Neural cell (in vitro differentiated cells): ENCODE measurements around the gene CUBN. TPM values are rescaled to one million over a fixed set of nuclear protein-coding genes. Genes with fewer than 3 reads are reported as not detected.

Experiments used
- H2AFZ ChIP-seq: fragments of 200-600, 300-800 bp; sonication (generic), shearing (Covaris generic); 2 replicates; pipeline ENCODE4 v1.6.0; 2014; ENCODE audit warnings: low read depth, mild to moderate bottlenecking, antibody characterized with exemption, low read length, moderate library complexity
- H3F3A ChIP-seq: fragments of 200-600 bp; shearing (Covaris generic); 2 replicates; pipeline ENCODE4 v1.6.1; 2016; ENCODE audit warnings: mild to moderate bottlenecking, moderate library complexity, mixed read lengths, antibody characterized with exemption, low read length; ENCODE audit not compliant: insufficient read depth, poor library complexity, severe bottlenecking
- H3K27ac ChIP-seq: fragments of 200-600, 300-800 bp; sonication (generic), shearing (Covaris generic); 2 replicates; pipeline ENCODE4 v1.5.1; 2014; ENCODE audit warnings: mild to moderate bottlenecking, low read length, moderate library complexity
- H3K27me3 ChIP-seq: fragments of 300-800, 200-600 bp; sonication (generic), shearing (Covaris generic); 2 replicates; pipeline ENCODE4 v1.6.0; 2014; ENCODE audit warnings: mild to moderate bottlenecking, low read depth, low read length, moderate library complexity; ENCODE audit not compliant: insufficient read depth
- H3K36me3 ChIP-seq: fragments of 300-800, 200-600 bp; sonication (generic), shearing (Covaris generic); 2 replicates; pipeline ENCODE4 v1.5.1; 2014; ENCODE audit warnings: mild to moderate bottlenecking, antibody characterized with exemption, low read length, moderate library complexity; ENCODE audit not compliant: insufficient read depth
- H3K4me2 ChIP-seq: fragments of 300-800, 200-600 bp; sonication (generic), shearing (Covaris generic); 2 replicates; pipeline ENCODE4 v1.6.0; 2014; ENCODE audit warnings: mild to moderate bottlenecking, low read length
- H3K4me3 ChIP-seq: fragments of 300-800, 200-600 bp; sonication (generic), shearing (Covaris generic); 2 replicates; pipeline ENCODE4 v1.5.1; 2014; ENCODE audit warnings: mild to moderate bottlenecking, low read length, moderate library complexity
- H3K79me2 ChIP-seq: fragments of 200-600 bp; shearing (Covaris generic); replicated peaks from 2 replicates; pipeline ENCODE4 v1.6.0; 2014; ENCODE audit warnings: mild to moderate bottlenecking, low read length, moderate library complexity; ENCODE audit not compliant: insufficient read depth
- H3K9ac ChIP-seq: fragments of 300-800, 200-600 bp; sonication (generic), shearing (Covaris generic); 2 replicates; pipeline ENCODE4 v1.6.1; 2016; ENCODE audit warnings: mild to moderate bottlenecking, low read length, mixed read lengths
- H3K9me2 ChIP-seq: fragments of 200-600 bp; shearing (Covaris generic); 2 replicates; pipeline ENCODE4 v1.6.1; 2016; ENCODE audit warnings: mild to moderate bottlenecking, low read length, mixed read lengths; ENCODE audit not compliant: insufficient read depth
- H3K9me3 ChIP-seq: fragments of 200-600, 300-800 bp; sonication (generic), shearing (Covaris generic); 2 replicates; pipeline ENCODE4 v1.6.1; 2016; ENCODE audit warnings: mild to moderate bottlenecking, mixed run types, low read length, moderate library complexity, mixed read lengths
- H4K20me1 ChIP-seq: fragments of 200-600 bp; shearing (Covaris generic); 2 replicates; pipeline ENCODE4 v1.6.1; 2016; ENCODE audit warnings: mild to moderate bottlenecking, mixed run types; ENCODE audit not compliant: insufficient read depth
- CTCF ChIP-seq: fragments of 450-650 bp; IDR thresholded peaks from 2 replicates; pipeline ENCODE4 v1.5.1; 2014; ENCODE audit warnings: antibody characterized with exemption, mild to moderate bottlenecking, moderate library complexity; ENCODE audit not compliant: poor library complexity, severe bottlenecking
- EP300 ChIP-seq: fragments of 450-650 bp; conservative IDR thresholded peaks from 2 replicates; pipeline ENCODE4 v1.6.1; 2014; ENCODE audit warnings: antibody characterized with exemption, mild to moderate bottlenecking, moderate library complexity; ENCODE audit not compliant: poor library complexity, severe bottlenecking
- EZH2 ChIP-seq: fragments of 200-600, 300-800 bp; shearing (Covaris generic), sonication (generic); IDR thresholded peaks from 2 replicates; pipeline ENCODE4 v1.6.1; 2014; ENCODE audit warnings: antibody characterized with exemption, low read length, borderline replicate concordance, mild to moderate bottlenecking; ENCODE audit not compliant: insufficient read depth, poor library complexity, severe bottlenecking
- MXI1 ChIP-seq: fragments of 450-650 bp; conservative IDR thresholded peaks from 2 replicates; pipeline ENCODE4 v1.6.1; 2014; ENCODE audit warnings: antibody characterized with exemption, mild to moderate bottlenecking; ENCODE audit not compliant: poor library complexity, severe bottlenecking
- POLR2AphosphoS5 ChIP-seq: IDR thresholded peaks from 2 replicates; pipeline ENCODE4 v1.6.1; 2012
- RAD21 ChIP-seq: fragments of 450-650 bp; conservative IDR thresholded peaks from 2 replicates; pipeline ENCODE4 v1.6.1; 2014; ENCODE audit warnings: antibody characterized with exemption, mild to moderate bottlenecking, moderate library complexity
- REST ChIP-seq: IDR thresholded peaks from 2 replicates; pipeline ENCODE4 v1.6.1; 2012; ENCODE audit warnings: borderline replicate concordance
- SMC3 ChIP-seq: fragments of 450-650 bp; conservative IDR thresholded peaks from 2 replicates; pipeline ENCODE4 v1.6.1; 2014; ENCODE audit warnings: antibody characterized with exemption, mild to moderate bottlenecking, moderate library complexity; ENCODE audit not compliant: poor library complexity
- TAF1 ChIP-seq: IDR thresholded peaks from 2 replicates; pipeline ENCODE4 v1.6.1; 2012; ENCODE audit warnings: low read depth
- polyA plus RNA-seq: library from polyadenylated mRNA; depleted of rRNA; stranded (reverse); fragments of >200 nt; gene quantifications from 2 replicates; pipeline ENCODE4 v1.2.3, GENCODE V29; 2014

Gene CUBN
- polyA plus RNA-seq, 1 donor from 2014 or later: 7.1 TPM

- Histone ChIP-seq H3K9ac (no peak overlapping the region), H3K4me3 (no peak overlapping the region), H3K4me2 (no peak overlapping the region), H3F3A (peaks cover 4% of the 10 kb centered on the region), H3K9me3 (no peaks in the 10 kb centered on the region), H3K27me3 (no peaks in the 10 kb centered on the region), H4K20me1 (no peaks in the 10 kb centered on the region), H3K9me2 (no peaks in the 10 kb centered on the region), H3K27ac (peak overlapping the region; percentile 89), H2AFZ (no peak overlapping the region), H3K79me2 (no peaks in the 10 kb centered on the region), H3K36me3 (no peaks in the 10 kb centered on the region)
- TF ChIP-seq TAF1 (no peak), RAD21 (no peak), CTCF (no peak), REST (no peak), POLR2AphosphoS5 (no peak), EZH2 (no peak), EP300 (no peak), MXI1 (no peak), SMC3 (no peak)
Measured at GRCh38 chr10:17085011-17085725, 44.4 kb downstream of the CUBN start.

- Histone ChIP-seq H3K4me3 (no peak overlapping the region), H3K79me2 (no peaks in the 10 kb centered on the region), H3K9me2 (no peaks in the 10 kb centered on the region), H3K36me3 (no peaks in the 10 kb centered on the region), H3K4me2 (no peak overlapping the region), H3F3A (peaks cover 4% of the 10 kb centered on the region), H3K27ac (peak overlapping the region; percentile 89), H4K20me1 (no peaks in the 10 kb centered on the region), H3K9me3 (no peaks in the 10 kb centered on the region), H3K27me3 (no peaks in the 10 kb centered on the region), H2AFZ (no peak overlapping the region), H3K9ac (no peak overlapping the region)
- TF ChIP-seq POLR2AphosphoS5: no peak
- TF ChIP-seq SMC3: no peak
- TF ChIP-seq EZH2: no peak
- TF ChIP-seq EP300: peak; percentile 31
Measured at GRCh38 chr10:17084258-17084657, 45.4 kb downstream of the CUBN start.
